Colonic mucosa (tissue), 4 donors: ENCODE results near the gene ICOS. TPM values are rescaled to one million over a fixed set of nuclear protein-coding genes. Genes with fewer than 3 reads are reported as not detected.

ENCODE experiments used
- DNase-seq: peaks from one replicate; pipeline ENCODE4 v3.0.0-alpha.2; 2020
- H3K27ac ChIP-seq: fragments of 200-600 bp; one replicate; pipeline ENCODE4 v1.8.0; 2021
- H3K27me3 ChIP-seq: fragments of 200-600 bp; one replicate; pipeline ENCODE4 v1.8.0; 2021
- H3K36me3 ChIP-seq: fragments of 200-600 bp; one replicate; pipeline ENCODE4 v1.8.0; 2021
- H3K4me1 ChIP-seq: fragments of 200-600 bp; one replicate; pipeline ENCODE4 v1.8.0; 2021; ENCODE audit warnings: mild to moderate bottlenecking
- H3K4me3 ChIP-seq: fragments of 200-600 bp; one replicate; pipeline ENCODE4 v1.8.0; 2021
- H3K9ac ChIP-seq, 2 donors: one replicate each; pipeline ENCODE4 v1.7.0; 2013; ENCODE audit warnings: control low read depth in 2 of 2, low read depth in 2 of 2, low read length in 2 of 2
- H3K9me3 ChIP-seq: fragments of 200-600 bp; one replicate; pipeline ENCODE4 v1.8.0; 2021
- CTCF ChIP-seq: fragments of 200-600 bp; IDR thresholded peaks from one replicate; pipeline ENCODE4 v1.8.0; 2022; ENCODE audit warnings: antibody characterized with exemption, mild to moderate bottlenecking
- intact Hi-C: fragments of 100-400 bp; cut with DNase I; formaldehyde crosslinking; loops from one replicate; pipeline ENCODE4 v1.14.1; 2022
- total RNA-seq, 2 donors: library from RNA; stranded (reverse); fragmentation: NEBNext Ultra II Directional in 1 of 2; extraction: Animal tissue kit (Norgen Biotek cat#: 25700) in 1 of 2; gene quantifications; one replicate each; pipeline ENCODE4 v1.2.1, GENCODE V29; 2021
- donor health status: healthy.
- donor health status: DM: no; HTN: no; CAD: no.
- donor health status: DM: no; HTN: no; CAD: no.

The ICOS gene
- total RNA-seq, 2 donors from 2014 or later: 0.32 to 0.69 TPM

GRCh38 chr2:204008352-204008751, 71.8 kb downstream of the ICOS start:
- no peak for DNase-seq
- H3K9me3 ChIP-seq: no peaks in the 10 kb centered on the region
- no peaks in the 10 kb centered on the region for H3K36me3 ChIP-seq
- H3K4me3 ChIP-seq: no peak overlapping the region
- H3K9ac ChIP-seq: no peak overlapping the region
- no peak overlapping the region for H3K27ac ChIP-seq
- TF ChIP-seq CTCF: no peak
- no peaks in the 10 kb centered on the region for H3K27me3 ChIP-seq
- peaks cover 3% of the 10 kb centered on the region for H3K4me1 ChIP-seq
- intact Hi-C loops: no loop called here

- no peak overlapping the region for H3K4me3 ChIP-seq
- H3K9ac ChIP-seq: no peak overlapping the region
- H3K9me3 ChIP-seq: no peaks in the 10 kb centered on the region
- H3K27ac ChIP-seq: no peak overlapping the region
- DNase-seq: no peak
- H3K27me3 ChIP-seq: no peaks in the 10 kb centered on the region
- H3K36me3 ChIP-seq: no peaks in the 10 kb centered on the region
- intact Hi-C loops: loop anchor here (10.0 kb wide), 1 partner anchor 164 kb away; no protein-coding TSS in a partner anchor
- H3K4me1 ChIP-seq: peaks cover 3% of the 10 kb centered on the region
- no peak for TF ChIP-seq CTCF
Observed at GRCh38 chr2:204010628-204011560, 74.3 kb downstream of the ICOS start.

Other genes starting within 250 kb of the ICOS start
- gene CD28, start 230.1 kb upstream of the ICOS start, total RNA-seq: 1 to 10 TPM; 1.5 to 1.9 TPM
- under 1 TPM; 0.56 to 0.84 TPM for gene CTLA4, start 69.0 kb upstream of the ICOS start, total RNA-seq